ENCODE results near the gene S100PBP. TPM values are rescaled to one million over a fixed set of nuclear protein-coding genes. Genes with fewer than 3 reads are reported as not detected.
"Not testable (repeated sequence)": the region's sequence is repeated elsewhere in the genome, so short reads cannot be mapped to it uniquely, and the experiment has no call there.

S100PBP gene
- total RNA-seq, 1 donor from 2014 or later = 50.2 TPM

DNA sequence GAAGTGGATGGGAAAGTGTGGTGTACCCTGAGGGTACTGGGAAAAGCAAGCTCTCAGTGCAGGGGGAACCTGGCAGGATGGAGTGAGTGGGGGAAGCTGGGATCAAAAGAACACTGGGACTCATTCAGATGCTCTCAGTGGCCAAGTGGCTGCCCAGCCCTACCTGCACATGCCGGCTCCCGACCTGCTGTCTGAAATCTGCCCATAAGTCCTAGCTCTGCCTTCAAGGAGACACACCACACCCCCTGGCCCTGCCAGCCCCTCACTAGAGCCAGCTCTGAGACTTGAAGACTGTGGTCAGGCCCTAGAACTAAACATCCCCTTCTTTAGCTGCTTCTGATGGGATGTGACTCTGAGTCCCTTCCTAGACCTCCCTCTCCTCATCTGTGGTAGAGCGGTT is 81.5 kb downstream of the S100PBP start:
- Mint-ChIP-seq H3K27ac (no peak overlapping the region), H3K36me3 (ENCODE audit: low read depth) (no peaks in the 10 kb centered on the region), H3K4me3 (ENCODE audit: low read depth) (no peak overlapping the region), H3K4me1 (ENCODE audit: low read depth) (no peaks in the 10 kb centered on the region), H3K9me3 (no peaks in the 10 kb centered on the region), H3K27me3 (ENCODE audit: low read depth) (peaks cover 51% of the 10 kb centered on the region)
- intact Hi-C loops (cut with micrococcal nuclease) = no loop called here
- no peak for DNase-seq (ENCODE audit: low spot score)

DNA sequence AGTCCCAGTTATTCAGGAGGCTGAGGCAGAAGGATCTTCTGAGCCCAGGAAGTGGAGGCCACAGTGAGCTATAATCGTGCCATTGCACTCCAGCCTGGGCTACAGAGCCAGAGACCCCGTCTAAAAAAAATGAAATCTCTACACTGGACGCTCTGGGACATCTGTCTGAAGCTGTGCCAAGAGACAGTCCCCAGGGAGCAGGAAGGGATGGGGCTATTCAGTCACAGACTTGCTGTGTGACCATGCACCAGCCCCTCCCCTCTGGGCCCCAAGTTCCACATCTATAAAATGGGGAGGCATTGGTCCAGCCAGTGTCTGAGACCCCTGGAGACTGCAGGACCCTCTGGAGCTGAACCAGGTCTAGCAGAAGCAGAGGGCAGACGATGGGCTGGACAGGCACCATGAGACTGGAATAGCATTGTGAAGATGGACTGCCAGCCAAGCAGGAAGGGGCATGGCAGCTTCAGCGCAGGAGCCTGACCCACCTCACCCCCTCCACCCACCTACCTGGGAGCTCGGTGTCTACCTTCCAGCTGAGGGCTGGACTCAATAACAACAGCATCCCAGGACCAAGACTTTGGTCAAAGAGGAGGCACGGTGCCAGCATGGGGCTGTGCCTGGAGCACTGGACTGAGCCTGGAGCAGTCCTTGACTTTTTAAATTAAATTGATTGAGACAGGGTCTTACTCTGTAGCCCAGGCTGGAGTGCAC is 82.3 kb downstream of the S100PBP start:
- no peaks in the 10 kb centered on the region for H3K36me3 Mint-ChIP-seq (ENCODE audit: low read depth)
- no peak overlapping the region for H3K4me3 Mint-ChIP-seq (ENCODE audit: low read depth)
- no peaks in the 10 kb centered on the region for H3K4me1 Mint-ChIP-seq (ENCODE audit: low read depth)
- intact Hi-C loops (cut with micrococcal nuclease) = no loop called here
- H3K27me3 Mint-ChIP-seq (ENCODE audit: low read depth) = peaks cover 53% of the 10 kb centered on the region
- H3K9me3 Mint-ChIP-seq = no peaks in the 10 kb centered on the region
- DNase-seq (ENCODE audit: low spot score) = no peak
- H3K27ac Mint-ChIP-seq = no peak overlapping the region

DNA sequence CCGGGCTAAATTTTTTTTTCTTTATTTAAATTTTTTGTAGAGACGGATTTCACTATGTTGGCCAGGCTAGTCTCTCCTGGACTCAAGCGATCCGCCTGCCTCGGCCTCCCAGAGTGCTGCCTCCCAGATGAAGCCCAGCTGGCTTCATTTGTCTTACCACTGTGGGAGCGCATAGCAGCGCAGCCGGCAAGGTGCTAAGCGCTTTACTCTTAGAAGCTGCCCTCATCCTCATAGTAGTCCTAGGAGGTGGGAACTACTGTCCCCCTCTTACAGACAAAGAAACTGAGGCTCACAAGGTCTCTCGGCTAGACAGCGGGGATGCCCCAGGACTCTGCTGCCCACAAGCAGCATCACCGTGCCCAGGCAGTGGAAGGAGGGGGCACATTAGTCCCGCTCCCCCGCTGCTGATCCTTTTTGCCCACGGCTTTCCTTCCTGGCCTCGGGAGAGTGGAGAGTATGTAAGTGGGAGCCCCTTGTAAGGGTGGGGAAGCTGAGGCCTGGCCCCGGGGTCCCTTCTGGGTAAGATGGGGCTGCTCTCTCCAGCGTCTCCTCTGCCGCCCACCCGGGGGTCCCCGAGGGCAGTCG is 83.0 kb downstream of the S100PBP start:
- peak overlapping the region; percentile 34 for H3K4me3 Mint-ChIP-seq (ENCODE audit: low read depth)
- DNase-seq (ENCODE audit: low spot score) = no peak
- H3K27me3 Mint-ChIP-seq (ENCODE audit: low read depth) = peaks cover 56% of the 10 kb centered on the region
- H3K36me3 Mint-ChIP-seq (ENCODE audit: low read depth) = no peaks in the 10 kb centered on the region
- intact Hi-C loops (cut with micrococcal nuclease) = no loop called here
- H3K9me3 Mint-ChIP-seq = no peaks in the 10 kb centered on the region
- H3K4me1 Mint-ChIP-seq (ENCODE audit: low read depth) = no peaks in the 10 kb centered on the region
- H3K27ac Mint-ChIP-seq = no peak overlapping the region

DNA sequence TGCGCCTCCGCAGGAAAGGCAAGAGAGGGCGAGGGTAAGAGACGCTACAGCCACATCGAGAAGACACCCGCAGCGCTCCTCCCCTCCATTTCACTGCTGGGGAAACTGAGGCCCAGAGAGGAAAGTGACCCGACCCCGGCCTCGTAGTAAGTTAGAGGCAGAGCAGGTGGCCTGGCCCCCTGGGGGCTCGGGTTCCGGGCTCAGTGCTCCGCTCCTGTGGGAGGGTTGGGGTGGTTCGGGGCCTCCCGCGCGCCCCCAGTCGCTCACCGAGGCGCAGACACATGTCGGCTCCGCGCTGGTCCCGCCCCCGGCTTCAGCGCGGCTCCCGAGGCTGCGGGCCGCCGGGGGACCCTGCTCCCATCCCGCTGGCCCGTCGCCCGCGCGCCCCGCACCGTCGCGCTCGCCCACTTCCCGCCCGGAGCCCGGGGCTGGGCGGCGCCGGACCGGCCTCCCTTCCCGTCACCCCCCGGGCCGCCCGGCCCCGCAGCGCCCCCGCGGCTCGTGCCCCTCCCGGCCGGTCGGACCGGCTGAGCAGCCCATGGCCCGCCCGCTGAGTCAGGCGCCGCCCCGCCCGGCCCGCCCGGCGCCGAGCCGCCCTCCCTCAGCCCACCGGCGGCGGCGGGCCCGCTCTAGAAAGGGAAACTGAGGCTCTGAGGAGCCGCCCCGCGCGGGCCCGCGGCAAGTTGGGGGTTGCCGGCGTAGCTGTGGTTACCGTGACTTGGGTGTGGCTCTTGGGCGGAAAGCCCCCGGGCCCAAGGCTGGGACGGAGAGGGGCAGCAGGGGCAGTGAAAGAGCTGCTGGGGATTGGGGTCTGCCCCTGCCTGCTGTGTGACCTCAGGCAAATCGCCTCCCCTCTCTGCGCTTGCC is 83.7 kb downstream of the S100PBP start, which contains the start of gene TMEM54:
Gene TMEM54 (minus strand): TSS at position 434 of the 867 bp plus-strand sequence. CDS start 151 bp downstream, at position 283.
- intact Hi-C loops (cut with micrococcal nuclease) = no loop called here
- Mint-ChIP-seq H3K9me3 (no peaks in the 10 kb centered on the region), H3K4me1 (ENCODE audit: low read depth) (no peaks in the 10 kb centered on the region), H3K36me3 (ENCODE audit: low read depth) (no peaks in the 10 kb centered on the region), H3K4me3 (ENCODE audit: low read depth) (peak within 1 kb of the TSS; percentile 71), H3K27me3 (ENCODE audit: low read depth) (peaks cover 53% of the 10 kb centered on the region), H3K27ac (no peak within 1 kb of the TSS)
- no peak for DNase-seq (ENCODE audit: low spot score)

DNA sequence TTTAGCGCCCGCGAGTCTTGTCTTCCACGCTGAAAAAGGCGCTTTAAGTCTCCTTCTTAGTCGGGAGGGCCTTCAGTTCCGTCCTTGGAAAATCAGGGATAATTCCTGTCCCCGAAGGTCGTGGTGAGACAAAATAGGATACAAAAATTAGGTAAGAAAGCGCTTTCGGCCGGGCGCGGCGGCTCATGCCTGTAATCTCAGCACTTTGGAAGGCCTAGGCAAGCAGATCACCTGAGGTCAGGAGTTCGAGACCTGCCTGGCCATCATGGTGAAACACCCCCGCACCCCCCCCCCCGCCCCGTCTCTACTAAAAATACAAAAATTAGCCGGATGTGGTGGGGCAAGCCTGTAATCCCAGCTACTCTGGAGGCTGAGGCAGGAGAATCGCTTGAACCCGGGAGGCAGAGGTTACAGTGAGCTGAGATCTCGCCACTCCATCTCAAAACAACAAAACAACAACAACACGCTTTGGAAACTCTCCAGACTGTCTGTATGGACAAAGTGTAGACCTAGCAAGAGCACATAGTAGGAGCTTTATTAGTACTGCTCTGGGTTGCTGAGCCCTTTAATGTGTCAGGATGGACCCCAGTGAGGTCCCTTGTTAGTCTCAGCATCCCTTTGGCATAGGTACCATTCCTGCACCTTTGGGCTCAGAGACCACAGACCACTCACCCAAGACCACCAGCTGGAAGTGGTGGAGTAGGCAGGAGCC is 84.5 kb downstream of the S100PBP start:
- H3K4me3 Mint-ChIP-seq (ENCODE audit: low read depth) = peak overlapping the region; percentile 71
- DNase-seq (ENCODE audit: low spot score) = no peak
- H3K36me3 Mint-ChIP-seq (ENCODE audit: low read depth) = no peaks in the 10 kb centered on the region
- H3K27me3 Mint-ChIP-seq (ENCODE audit: low read depth) = peaks cover 53% of the 10 kb centered on the region
- intact Hi-C loops (cut with micrococcal nuclease) = no loop called here
- H3K4me1 Mint-ChIP-seq (ENCODE audit: low read depth) = no peaks in the 10 kb centered on the region
- H3K9me3 Mint-ChIP-seq = no peaks in the 10 kb centered on the region
- no peak overlapping the region for H3K27ac Mint-ChIP-seq

DNA sequence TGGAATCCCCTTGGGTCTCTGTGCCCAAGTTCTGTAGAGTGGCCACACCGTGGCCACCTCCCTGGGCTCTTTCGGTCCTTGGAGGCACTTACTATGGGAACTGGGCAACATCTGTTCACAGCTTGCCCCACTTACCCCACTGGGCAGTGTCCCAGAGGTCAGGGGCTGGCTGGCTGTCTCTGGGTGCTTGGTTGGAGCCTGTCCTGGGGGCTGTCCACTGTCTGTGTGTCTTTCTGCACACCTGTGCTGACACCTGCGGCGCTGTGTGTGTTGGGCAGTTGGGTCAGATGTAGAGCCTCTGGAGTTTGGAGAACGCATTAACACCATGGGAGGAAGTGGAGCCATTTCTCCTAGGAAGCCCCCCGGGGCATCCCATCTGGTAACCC is 85.1 kb downstream of the S100PBP start:
- DNase-seq (ENCODE audit: low spot score) = no peak
- intact Hi-C loops (cut with micrococcal nuclease) = no loop called here
- peaks cover 48% of the 10 kb centered on the region for H3K27me3 Mint-ChIP-seq (ENCODE audit: low read depth)
- H3K27ac Mint-ChIP-seq = no peak overlapping the region
- H3K36me3 Mint-ChIP-seq (ENCODE audit: low read depth) = no peaks in the 10 kb centered on the region
- H3K4me3 Mint-ChIP-seq (ENCODE audit: low read depth) = peak overlapping the region; percentile 60
- H3K4me1 Mint-ChIP-seq (ENCODE audit: low read depth) = no peaks in the 10 kb centered on the region
- no peaks in the 10 kb centered on the region for H3K9me3 Mint-ChIP-seq

DNA sequence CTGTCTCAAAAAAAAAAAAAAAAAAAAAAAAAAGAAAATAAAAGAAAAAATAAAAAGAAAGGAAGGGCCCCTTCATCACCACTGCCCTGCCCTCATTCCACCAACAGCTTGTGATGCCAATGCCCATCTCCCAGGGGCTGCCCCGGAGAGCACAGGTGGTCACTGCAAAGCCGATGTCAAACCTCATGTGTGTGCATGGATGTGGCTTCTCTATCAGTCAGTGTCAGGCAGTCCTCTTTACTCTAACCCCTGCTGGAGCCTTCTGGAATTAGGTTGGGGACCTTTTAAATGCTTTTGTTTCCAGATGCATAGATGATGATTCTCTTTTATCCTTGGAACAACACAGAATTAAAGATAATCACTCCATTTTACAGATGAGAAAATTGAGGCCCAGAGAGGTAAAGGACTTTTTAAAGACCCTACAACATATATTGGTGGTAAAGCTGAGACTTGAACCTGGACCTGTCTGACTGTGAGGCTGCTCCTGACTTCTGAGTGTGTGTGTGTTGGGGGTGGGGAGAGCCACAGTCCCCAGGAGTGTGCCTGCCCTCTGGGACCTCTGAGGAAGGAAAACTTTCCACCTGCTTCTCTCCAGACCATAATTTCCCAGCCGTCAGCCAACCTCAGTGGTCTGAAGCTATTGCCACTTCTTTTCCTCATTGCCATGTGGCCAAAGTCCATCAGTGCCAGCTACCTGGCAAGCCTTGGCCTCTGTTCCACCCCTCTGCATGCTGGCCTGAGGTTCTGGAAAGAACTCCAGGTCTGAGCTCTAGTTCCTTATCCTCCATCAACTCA is 86.7 kb downstream of the S100PBP start:
- Mint-ChIP-seq H3K4me1 (ENCODE audit: low read depth) (no peaks in the 10 kb centered on the region), H3K4me3 (ENCODE audit: low read depth) (no peak overlapping the region), H3K27ac (no peak overlapping the region), H3K27me3 (ENCODE audit: low read depth) (peaks cover 41% of the 10 kb centered on the region), H3K9me3 (no peaks in the 10 kb centered on the region), H3K36me3 (ENCODE audit: low read depth) (no peaks in the 10 kb centered on the region)
- intact Hi-C loops (cut with micrococcal nuclease) = no loop called here
- DNase-seq (ENCODE audit: low spot score) = no peak

DNA sequence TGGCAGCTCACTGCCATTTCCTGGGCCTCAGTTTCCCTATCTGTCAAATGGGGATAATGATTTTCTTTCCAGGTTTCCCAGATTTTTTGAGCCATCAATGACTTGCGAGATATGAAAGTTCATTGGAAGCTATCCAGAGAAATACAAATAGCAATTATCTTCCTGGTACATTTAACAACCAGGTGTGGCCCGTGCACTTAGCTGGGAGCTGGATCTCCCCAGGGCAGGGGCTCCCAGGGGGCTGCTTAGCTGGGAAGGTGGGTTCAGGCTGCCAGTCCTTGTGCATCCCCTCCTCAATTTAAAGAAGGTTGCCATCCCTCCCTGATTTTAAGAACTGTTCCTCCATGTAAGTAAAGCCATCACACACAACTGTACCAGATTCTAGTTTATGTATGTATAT is 87.3 kb downstream of the S100PBP start:
- Mint-ChIP-seq H3K4me1 (ENCODE audit: low read depth) (no peaks in the 10 kb centered on the region), H3K27ac (no peak overlapping the region)

DNA sequence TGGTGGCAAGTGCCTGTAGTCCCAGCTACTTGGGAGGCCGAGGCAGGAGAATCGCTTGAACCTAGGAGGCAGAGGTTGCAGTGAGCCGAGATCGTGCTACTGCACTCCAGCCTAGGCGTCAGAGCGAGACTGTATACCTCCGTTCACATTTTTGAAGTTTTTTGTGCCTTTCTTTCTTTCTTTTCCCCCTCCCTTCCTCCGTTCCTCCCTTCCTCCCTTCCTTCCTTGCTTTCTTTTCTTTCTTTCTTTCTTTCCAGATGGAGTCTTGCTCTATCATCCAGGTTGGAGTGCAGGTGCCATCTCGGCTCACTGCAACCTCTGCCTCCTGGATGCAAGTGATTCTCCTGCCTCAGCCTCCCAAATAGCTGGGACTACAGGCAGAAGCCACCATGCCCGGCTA is 88.1 kb downstream of the S100PBP start:
- H3K27ac Mint-ChIP-seq; H3K36me3 Mint-ChIP-seq (ENCODE audit: low read depth); DNase-seq (ENCODE audit: low spot score); H3K9me3 Mint-ChIP-seq; intact Hi-C loops (cut with micrococcal nuclease); H3K4me1 Mint-ChIP-seq (ENCODE audit: low read depth); H3K4me3 Mint-ChIP-seq (ENCODE audit: low read depth): not testable (repeated sequence)
- peaks cover 35% of the 10 kb centered on the region for H3K27me3 Mint-ChIP-seq (ENCODE audit: low read depth)

More for the DNA sequence above, 87.3 kb downstream of the S100PBP start:
- Mint-ChIP-seq H3K4me3 (ENCODE audit: low read depth) (no peak overlapping the region), H3K27me3 (ENCODE audit: low read depth) (peaks cover 38% of the 10 kb centered on the region), H3K36me3 (ENCODE audit: low read depth) (no peaks in the 10 kb centered on the region), H3K9me3 (no peaks in the 10 kb centered on the region)
- no peak for DNase-seq (ENCODE audit: low spot score)
- intact Hi-C loops (cut with micrococcal nuclease) = no loop called here

DNA sequence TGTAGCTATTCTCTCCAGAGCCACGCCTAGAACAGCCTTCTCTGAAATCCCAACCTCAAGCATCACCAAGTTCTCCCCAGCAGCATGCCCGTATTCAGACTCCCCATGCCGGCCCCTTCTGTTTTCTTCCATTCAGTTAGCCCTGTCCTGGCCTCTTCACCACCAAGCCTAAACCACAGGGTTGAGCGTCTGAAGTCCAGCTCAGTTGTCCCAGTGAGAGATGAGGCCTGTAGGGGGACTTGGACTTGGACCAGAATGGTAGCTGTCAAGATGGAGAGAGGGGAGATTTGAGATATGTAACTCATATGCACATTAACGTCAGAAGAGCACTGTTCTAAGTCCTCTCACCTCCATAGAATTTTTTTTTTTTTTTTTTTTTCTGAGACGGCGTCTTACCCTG is 89.2 kb downstream of the S100PBP start:
- H3K4me3 Mint-ChIP-seq (ENCODE audit: low read depth) = no peak overlapping the region
- intact Hi-C loops (cut with micrococcal nuclease) = no loop called here

DNA sequence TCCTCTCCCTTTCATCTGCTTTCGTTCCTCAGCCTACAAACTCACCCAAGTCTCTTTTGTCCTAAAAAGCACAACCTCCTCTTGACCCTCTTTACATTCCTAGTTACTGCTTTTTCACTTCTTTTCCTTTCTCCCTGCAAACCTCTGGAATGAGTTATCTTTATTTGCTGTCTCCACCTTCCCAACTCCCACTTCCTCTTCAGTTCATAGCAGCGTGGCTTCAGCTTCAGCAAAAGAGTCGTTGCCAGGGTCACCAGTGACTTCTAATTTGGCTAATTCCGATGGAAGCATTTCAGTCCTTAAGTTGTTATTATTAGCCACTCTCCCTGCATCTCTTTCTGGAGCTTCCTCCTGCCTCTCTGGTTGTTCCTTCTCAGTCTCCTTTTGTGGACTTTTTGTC is 90.0 kb downstream of the S100PBP start:
- intact Hi-C loops (cut with micrococcal nuclease) = no loop called here
- Mint-ChIP-seq H3K36me3 (ENCODE audit: low read depth) (no peaks in the 10 kb centered on the region), H3K4me3 (ENCODE audit: low read depth) (no peak overlapping the region), H3K9me3 (no peaks in the 10 kb centered on the region), H3K27ac (no peak overlapping the region), H3K4me1 (ENCODE audit: low read depth) (no peaks in the 10 kb centered on the region), H3K27me3 (ENCODE audit: low read depth) (peaks cover 23% of the 10 kb centered on the region)
- no peak for DNase-seq (ENCODE audit: low spot score)

More for the DNA sequence above, 89.2 kb downstream of the S100PBP start:
- H3K27ac Mint-ChIP-seq = no peak overlapping the region
- no peaks in the 10 kb centered on the region for H3K4me1 Mint-ChIP-seq (ENCODE audit: low read depth)
- no peaks in the 10 kb centered on the region for H3K36me3 Mint-ChIP-seq (ENCODE audit: low read depth)
- no peak for DNase-seq (ENCODE audit: low spot score)
- no peaks in the 10 kb centered on the region for H3K9me3 Mint-ChIP-seq
- peaks cover 29% of the 10 kb centered on the region for H3K27me3 Mint-ChIP-seq (ENCODE audit: low read depth)

Measured in activated T-helper 2 cell treated with anti-CD3 and anti-CD28 coated beads, Interferon-gamma antibody, Interleukin-2, Interleukin-4, amounts not matched to agents 10 μg/mL and 5 μg/mL and 100 μg/mL, durations not matched to agents 14 hours and 24 hours and 36 hours (primary cell).